ENCODE results near the gene NPIPB4.
"Not testable (repeated sequence)": the region's sequence is repeated elsewhere in the genome, so short reads cannot be mapped to it uniquely, and the experiment has no call there.

The NPIPB4 gene

DNA sequence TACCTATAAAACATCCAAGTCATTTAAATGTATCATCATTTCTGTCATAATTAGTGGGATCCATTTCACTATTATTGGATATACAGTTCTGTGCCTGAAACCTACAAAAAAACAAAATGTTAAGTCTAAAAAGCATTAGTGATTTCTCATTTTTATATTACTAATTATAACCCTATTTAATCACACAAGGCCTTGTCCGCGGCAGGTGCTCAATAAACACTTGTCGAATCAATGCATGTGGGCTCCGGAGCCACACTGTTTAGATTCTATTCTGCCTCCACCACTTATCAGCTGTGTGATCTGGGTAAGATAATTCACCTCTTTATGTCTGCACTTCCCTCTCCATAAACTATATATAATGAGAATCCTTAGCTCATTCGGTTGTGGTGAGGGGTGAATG, at the start of gene NPIPB4:
NPIPB4 (minus strand) TSS at position 101 of the 400 bp plus-strand sequence. CDS start 378 bp downstream, outside the sequence.
- not testable (repeated sequence) for H3K4me3 ChIP-seq (ENCODE audit: low read depth, low read length); DNase-seq (ENCODE audit: low read depth)

DNA sequence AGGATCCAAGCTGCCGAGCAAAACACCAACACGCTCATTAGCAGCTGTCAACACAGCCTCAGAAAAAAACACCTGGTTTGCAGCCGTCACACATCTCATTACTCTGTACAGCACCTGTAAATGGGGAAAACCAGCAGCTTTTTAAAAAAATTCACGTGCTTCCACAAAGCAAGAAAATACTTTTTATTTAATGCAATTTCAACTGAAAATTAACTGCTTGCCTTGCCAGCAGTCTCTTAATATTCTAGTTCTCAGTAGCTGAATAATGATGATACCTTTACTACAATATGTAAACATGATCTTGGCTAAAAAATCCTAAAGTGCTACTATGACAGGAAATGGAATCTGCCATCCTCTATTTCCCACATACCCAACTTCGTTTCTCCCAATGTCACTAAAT, 41.4 kb upstream of the NPIPB4 start:
- not testable (repeated sequence) for H3K4me3 ChIP-seq (ENCODE audit: low read depth, low read length); DNase-seq (ENCODE audit: low read depth)

DNA sequence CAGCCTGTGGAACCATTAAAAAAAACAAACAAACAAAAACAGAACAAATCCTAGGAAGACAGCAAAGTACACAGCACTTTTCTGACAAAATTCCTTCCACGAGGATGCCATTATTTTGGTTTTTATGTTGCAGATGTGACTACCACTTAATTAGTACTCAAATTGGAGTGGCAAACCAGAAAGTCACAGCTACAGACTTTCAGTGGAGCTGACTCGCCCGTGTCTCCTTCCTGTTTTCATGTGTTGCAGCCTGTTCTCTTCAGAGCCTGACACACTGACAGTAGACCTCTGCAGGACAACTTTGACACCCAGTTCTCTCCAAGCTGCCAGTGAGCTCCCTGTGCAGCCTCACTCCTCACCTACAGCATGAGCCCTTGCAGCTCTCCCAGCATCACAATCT, 24.4 kb upstream of the NPIPB4 start:
- not testable (repeated sequence) for DNase-seq (ENCODE audit: low read depth); H3K4me3 ChIP-seq (ENCODE audit: low read depth, low read length)

DNA sequence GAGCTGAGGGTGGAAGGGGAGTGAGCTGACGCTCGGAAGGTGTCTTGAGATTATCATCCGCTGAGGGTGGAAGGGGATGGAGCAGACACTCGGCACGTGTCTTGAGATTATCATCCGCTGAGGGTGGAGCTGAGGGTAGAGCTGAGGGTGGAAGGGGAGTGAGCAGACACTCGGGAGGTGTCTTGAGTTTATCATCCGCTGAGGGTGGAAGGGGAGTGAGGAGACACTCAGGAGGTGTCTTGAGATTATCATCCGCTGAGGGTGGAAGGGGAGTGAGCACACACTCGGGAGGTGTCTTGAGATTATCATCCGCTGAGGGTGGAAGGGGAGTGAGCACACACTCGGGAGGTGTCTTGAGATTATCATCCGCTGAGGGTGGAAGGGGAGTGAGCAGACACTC, 20.4 kb downstream of the NPIPB4 start:
- not testable (repeated sequence) for H3K4me3 ChIP-seq (ENCODE audit: low read depth, low read length); DNase-seq (ENCODE audit: low read depth)

DNA sequence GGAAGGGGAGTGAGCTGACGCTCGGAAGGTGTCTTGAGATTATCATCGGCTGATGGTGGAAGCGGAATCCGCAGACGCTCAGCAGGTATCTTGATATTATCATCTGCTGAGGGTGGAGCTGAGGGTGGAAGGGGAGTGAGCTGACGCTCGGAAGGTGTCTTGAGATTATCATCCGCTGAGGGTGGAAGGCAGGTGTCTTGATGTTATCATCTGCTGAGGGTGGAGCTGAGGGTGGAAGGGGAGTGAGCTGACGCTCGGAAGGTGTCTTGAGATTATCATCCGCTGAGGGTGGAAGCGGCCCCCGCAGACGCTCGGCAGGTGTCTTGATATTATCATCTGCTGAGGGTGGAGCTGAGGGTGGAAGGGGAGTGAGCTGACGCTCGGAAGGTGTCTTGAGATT, 21.2 kb downstream of the NPIPB4 start:
- not testable (repeated sequence) for H3K4me3 ChIP-seq (ENCODE audit: low read depth, low read length); DNase-seq (ENCODE audit: low read depth)

DNA sequence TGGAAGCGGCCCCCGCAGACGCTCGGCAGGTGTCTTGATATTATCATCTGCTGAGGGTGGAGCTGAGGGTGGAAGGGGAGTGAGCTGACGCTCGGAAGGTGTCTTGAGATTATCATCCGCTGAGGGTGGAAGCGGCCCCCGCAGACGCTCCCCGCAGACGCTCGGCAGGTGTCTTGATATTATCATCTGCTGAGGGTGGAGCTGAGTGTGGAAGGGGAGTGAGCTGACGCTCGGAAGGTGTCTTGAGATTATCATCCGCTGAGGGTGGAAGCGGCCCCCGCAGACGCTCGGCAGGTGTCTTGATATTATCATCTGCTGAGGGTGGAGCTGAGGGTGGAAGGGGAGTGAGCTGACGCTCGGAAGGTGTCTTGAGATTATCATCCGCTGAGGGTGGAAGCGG, 21.8 kb downstream of the NPIPB4 start:
- not testable (repeated sequence) for H3K4me3 ChIP-seq (ENCODE audit: low read depth, low read length); DNase-seq (ENCODE audit: low read depth)

DNA sequence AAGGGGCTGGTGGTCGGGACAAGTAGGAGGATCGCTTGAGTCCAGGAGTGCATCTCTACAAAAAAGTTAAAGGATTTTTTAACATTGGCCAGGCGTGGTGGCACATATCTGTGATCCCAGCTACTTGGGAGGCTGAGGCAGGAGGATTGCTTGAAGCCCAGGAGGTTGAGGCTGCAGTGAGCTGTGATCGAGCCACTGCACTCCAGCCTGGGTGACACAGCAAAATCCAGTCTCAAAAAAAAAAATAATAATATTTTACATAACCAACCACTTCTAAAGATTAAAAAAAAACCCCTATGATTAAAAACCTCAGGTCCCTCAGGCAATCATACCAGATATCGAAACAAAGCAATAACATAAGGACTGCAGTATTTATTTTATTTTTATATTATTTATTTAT, 23.3 kb downstream of the NPIPB4 start:
- H3K4me3 ChIP-seq (ENCODE audit: low read depth, low read length); DNase-seq (ENCODE audit: low read depth): not testable (repeated sequence)

DNA sequence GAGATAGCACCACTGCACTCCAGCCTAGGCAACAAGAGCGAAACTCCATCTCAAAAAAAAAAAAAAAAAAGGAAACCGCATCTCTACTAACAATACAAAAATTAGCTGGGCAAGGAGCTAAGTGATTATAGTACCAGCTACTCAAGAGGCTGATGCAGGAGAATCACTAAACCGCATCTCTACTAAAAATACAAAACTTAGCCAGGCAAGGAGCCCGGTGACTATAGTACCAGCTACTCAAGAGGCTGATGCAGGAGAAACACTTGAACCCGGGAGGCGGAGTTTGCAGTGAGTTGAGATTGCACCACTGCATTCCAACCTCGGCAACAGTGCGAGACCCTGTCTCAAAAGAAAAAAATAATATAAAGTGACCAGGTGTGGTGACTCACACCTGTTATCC, 27.6 kb downstream of the NPIPB4 start:
- not testable (repeated sequence) for H3K4me3 ChIP-seq (ENCODE audit: low read depth, low read length); DNase-seq (ENCODE audit: low read depth)

DNA sequence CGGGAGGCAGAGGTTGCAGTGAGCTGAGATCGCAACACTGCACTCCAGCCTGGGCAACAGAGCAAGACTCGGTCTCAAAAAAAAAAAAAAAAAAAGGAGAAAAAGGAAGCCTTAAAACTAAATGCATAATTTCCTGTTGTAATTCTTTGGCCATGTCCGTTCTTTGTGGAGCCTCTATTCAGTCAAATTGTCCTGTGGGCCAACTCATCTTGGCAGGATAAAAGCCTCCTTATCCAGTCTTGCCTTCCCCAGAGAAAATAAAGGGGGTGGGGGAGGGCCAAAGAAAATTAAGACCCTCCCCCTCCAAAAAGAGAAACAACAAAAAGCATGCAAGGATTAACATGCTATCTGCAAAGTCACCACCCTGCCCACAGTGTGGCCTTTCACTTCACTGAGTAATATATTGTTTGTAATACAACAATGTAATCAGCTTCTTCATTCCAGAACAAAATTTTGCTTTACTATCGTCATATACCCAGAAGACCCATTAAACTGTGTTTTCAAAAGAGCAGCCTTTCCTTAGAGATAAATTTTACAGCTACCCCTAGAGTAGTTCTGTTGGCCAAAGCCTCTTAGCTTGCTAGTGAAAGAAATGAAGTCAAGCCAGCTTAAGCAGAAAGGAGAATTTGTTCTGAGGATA, 31.4 kb downstream of the NPIPB4 start:
- DNase-seq (ENCODE audit: low read depth) = not testable (repeated sequence)

DNA sequence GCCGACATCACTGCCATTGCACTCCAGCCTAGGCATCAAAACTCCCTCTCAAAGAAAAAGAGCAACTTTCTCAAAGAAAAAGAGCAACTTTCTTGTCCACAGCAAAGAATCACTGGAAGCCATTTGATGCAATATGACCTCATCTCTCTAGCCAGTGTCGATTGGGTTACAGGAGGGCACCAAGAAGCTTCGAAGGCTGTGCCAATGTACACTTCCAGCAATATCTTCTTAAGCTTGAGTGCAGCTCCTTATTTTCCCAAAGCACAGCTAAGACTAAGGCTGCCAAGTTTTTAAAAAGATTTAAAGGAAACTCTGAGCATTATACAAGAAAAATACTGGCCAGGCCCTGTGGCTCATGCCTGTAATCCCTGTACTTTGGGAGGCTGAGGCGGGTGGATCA, 32.0 kb downstream of the NPIPB4 start:
- not testable (repeated sequence) for DNase-seq (ENCODE audit: low read depth); H3K4me3 ChIP-seq (ENCODE audit: low read depth, low read length)

More for the DNA sequence above, 31.4 kb downstream of the NPIPB4 start:
- not testable (repeated sequence) for H3K4me3 ChIP-seq (ENCODE audit: low read depth, low read length)

DNA sequence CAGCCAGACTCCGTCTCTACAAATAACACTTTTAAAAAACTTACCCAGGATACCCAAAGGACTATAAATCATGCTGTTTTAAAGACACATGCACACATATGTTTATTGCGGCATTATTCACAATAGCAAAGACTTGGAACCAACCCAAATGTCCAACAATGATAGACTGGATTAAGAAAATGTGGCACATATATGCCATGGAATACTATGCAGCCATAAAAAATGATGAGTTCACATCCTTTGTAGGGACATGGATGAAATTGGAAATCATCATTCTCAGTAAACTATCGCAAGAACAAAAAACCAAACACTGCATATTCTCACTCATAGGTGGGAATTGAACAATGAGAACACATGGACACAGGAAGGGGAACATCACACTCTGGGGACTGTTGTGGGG, 34.3 kb downstream of the NPIPB4 start:
- DNase-seq (ENCODE audit: low read depth); H3K4me3 ChIP-seq (ENCODE audit: low read depth, low read length): not testable (repeated sequence)

DNA sequence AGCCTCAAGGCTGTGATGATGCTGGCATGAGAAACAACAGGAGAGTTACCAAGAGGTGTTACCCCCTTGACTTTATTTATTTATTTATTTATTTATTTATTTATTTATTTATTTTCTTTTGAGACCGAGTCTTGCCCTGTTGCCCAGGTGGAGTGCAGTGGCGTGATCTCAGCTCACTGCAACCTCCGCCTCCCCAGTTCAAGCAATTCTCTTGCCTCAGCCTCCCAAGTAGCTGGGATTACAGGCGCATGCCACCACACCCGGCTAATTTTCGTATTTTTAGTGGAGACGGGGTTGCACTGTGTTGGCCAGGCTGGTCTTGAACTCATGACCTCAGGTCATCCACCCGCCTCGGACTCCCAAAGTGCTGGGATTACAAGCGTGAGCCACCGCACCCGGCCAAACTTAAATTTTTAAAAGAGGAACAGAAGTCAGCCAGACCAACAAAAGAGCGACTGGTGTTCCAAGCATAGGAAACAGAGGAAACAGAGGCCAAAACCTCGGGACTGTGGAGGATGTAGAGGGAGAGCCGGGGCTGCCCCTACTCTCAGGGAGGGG, 36.6 kb downstream of the NPIPB4 start:
- H3K4me3 ChIP-seq (ENCODE audit: low read depth, low read length) = peak overlapping the region; percentile 66
- not testable (repeated sequence) for DNase-seq (ENCODE audit: low read depth)

DNA sequence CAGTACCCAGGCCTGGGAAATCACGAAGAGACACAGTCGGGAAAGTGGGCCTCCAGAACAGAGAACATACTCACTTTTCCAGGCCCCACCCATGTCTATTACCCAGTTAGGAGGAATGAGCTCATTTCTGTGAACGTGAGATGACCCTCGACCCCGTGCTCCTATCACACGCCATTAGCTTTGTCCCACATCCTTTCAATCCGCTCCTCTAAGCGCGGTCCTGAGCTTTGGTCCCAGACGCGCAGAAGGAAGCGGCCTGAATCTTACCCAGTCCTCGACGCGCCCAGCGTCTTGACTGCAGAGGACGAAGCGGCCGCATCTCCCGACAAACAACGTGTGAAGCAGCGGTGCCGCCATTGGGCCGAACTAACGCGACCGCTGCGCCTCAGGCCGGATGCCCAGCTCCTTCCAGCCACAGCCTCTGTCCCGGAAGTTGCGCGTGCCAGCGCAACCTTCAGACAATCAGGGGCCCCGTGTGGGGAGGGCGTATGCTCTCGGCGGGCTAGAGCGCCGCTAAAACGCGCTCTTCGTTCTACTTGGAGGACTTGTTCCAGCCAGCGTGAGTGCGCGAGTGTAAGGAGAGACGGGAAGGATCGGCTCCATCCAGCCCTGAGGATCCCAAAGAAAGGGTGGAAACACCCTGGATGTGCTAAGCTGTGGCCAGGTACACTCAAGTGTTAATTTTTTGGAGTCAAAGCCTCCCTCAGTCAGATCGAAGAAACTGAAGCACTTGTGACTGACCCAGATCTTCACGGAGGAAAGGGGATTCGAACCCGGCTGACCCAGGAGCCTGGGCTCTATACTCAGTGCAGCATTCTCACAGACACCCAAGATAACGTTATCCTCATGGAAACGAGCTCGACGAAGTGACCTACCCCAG, 37.3 kb downstream of the NPIPB4 start:
- peak overlapping the region; percentile 66 for H3K4me3 ChIP-seq (ENCODE audit: low read depth, low read length)
- peak; percentile 33 for DNase-seq (ENCODE audit: low read depth)

DNA sequence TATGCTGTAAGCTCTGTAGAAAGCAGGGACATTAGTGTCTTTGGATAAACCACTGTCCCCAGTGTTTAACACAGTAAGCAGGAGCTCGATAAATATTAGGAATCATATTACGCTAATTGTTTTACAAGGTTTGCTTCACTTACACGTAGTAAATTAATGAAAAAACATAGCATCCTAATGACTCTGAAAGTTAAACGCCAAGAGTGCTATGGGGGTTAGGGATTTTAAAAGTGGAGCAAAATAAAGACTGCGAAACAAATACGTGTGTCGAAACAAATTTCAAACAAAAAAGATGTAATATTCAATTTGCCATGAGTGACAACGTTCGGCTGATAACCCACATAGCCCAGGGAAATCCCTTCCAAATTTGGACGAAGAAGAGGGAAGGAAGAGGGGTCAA, 37.9 kb downstream of the NPIPB4 start:
- peak overlapping the region; percentile 66 for H3K4me3 ChIP-seq (ENCODE audit: low read depth, low read length)

DNA sequence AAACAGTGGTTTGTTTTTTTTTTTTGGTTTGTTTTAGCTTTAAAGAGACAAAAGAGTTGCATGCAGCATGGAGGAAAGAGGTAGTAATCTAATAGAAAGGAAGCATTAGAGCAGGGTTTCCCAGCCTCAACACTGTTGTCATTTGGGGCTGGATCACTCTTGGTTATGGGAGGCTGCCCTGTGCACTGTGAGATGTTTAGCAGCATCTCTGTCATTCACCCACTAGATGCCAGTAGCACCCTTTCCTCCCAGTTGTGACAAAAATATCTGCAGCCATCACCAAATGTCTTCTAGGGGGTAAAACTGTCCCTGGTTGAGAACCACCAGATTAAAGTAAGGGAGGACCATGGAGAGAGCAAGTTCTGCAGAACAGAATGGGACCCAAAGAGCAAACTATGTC, 40.5 kb downstream of the NPIPB4 start:
- not testable (repeated sequence) for DNase-seq (ENCODE audit: low read depth); H3K4me3 ChIP-seq (ENCODE audit: low read depth, low read length)

More for the DNA sequence above, 37.9 kb downstream of the NPIPB4 start:
- not testable (repeated sequence) for DNase-seq (ENCODE audit: low read depth)

DNA sequence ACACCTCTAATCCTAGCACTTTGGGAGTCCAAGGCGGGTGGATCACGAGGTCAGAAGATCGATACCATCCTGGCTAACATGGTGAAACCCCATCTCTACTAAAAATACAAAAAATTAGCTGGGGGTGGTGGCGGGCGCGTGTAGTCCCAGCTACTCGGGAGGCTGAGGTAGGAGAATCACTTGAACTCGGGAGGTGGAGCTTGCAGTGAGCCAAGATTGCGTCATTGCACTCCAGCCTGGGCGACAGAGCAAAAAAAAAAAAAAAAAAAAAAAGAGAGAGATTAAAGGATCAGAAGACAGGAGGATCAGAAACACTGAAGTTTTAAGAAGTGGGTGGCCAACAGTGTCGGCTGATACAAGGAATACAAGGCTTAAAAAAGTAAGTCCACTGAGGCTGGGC, 41.9 kb downstream of the NPIPB4 start:
- not testable (repeated sequence) for DNase-seq (ENCODE audit: low read depth); H3K4me3 ChIP-seq (ENCODE audit: low read depth, low read length)

DNA sequence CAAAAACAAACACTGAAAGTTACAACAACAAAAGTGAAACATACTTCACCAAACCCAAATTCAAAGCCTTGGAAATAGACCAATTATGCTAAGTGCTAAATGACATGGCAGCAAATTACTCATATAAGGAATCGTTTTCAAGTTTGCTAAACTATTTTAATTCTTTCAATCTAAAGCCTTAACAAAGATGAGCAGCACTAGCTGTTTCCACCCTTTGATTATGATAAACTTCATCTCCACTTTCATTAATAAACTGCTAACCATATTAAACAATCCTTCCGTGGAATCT, 55.2 kb downstream of the NPIPB4 start:
- DNase-seq (ENCODE audit: low read depth); H3K4me3 ChIP-seq (ENCODE audit: low read depth, low read length): not testable (repeated sequence)
